Breast epithelium (tissue), 4 donors: Measurements from ENCODE around the gene CACNA2D3. TPM values are rescaled to one million over a fixed set of nuclear protein-coding genes. Genes with fewer than 3 reads are reported as not detected.

Experiments
- DNase-seq, 2 donors: peaks; one replicate each; pipeline ENCODE4 v3.0.0-alpha.2; 2019; ENCODE audit warnings: low spot score in 2 of 2
- H3K27ac ChIP-seq, 2 donors: fragments of 200-600 bp; sonication (generic) in 1 of 2; one replicate each; pipeline ENCODE4 v1.5.1; 2016 to 2019; ENCODE audit warnings: mild to moderate bottlenecking in 1 of 2
- H3K27me3 ChIP-seq, 2 donors: fragments of 200-600 bp; sonication (generic) in 1 of 2; one replicate each; pipeline versions ENCODE4 v1.5.1 to v1.6.0; 2017 to 2019; ENCODE audit warnings: control low read depth in 1 of 2, mild to moderate bottlenecking in 1 of 2
- H3K36me3 ChIP-seq: fragments of 200-600 bp; one replicate; pipeline ENCODE4 v1.5.1; 2019
- H3K4me1 ChIP-seq, 2 donors: fragments of 200-600 bp; sonication (generic); one replicate each; pipeline ENCODE4 v1.5.1; 2016 to 2019; ENCODE audit warnings: control low read depth in 1 of 2
- H3K4me3 ChIP-seq, 3 donors: fragments of 200-600 bp; sonication (generic); 1 replicate in 2 of 3; 2 replicates in 1 of 3; pipeline ENCODE4 v1.5.1; 2016 to 2019; ENCODE audit warnings: mild to moderate bottlenecking in 3 of 3, moderate library complexity in 2 of 3
- H3K9me3 ChIP-seq, 2 donors: fragments of 200-600 bp; sonication (generic) in 1 of 2; one replicate each; pipeline ENCODE4 v1.5.1; 2016 to 2019; ENCODE audit warnings: control low read depth in 1 of 2
- CTCF ChIP-seq, 3 donors: fragments of 450-650 bp; IDR thresholded peaks; one replicate each; pipeline ENCODE4 v1.5.1; 2016 to 2017; ENCODE audit warnings: antibody characterized with exemption in 3 of 3, mild to moderate bottlenecking in 3 of 3, moderate library complexity in 3 of 3
- POLR2A ChIP-seq: fragments of 450-650 bp; IDR thresholded peaks from one replicate; pipeline ENCODE4 v1.6.1; 2016; ENCODE audit warnings: antibody characterized with exemption, mild to moderate bottlenecking, moderate library complexity
- POLR2AphosphoS5 ChIP-seq, 3 donors: sonication (generic); formaldehyde crosslinking; IDR thresholded peaks; one replicate each; pipeline ENCODE4 v1.6.1; 2017; ENCODE audit warnings: antibody characterized with exemption in 3 of 3
- intact Hi-C: fragments of 100-400 bp; cut with DNase I; formaldehyde crosslinking; loops from one replicate; pipeline ENCODE4 v1.15.1; 2023; ENCODE audit warnings: low total_unique reads
- total RNA-seq, 3 donors: library from RNA; depleted of rRNA; stranded (reverse); fragments of >200 nt; gene quantifications; one replicate each; pipeline ENCODE4 v1.1.0, GENCODE V29; 2016

Gene CACNA2D3
- total RNA-seq, 3 donors from 2014 or later: 0.59 to 3.4 (median 2.3) TPM

- Histone ChIP-seq H3K4me3 (no peak overlapping the region), H3K9me3 (no peaks in the 10 kb centered on the region), H3K27me3 (peaks cover 0 to 4% of the 10 kb centered on the region in 2 donors), H3K4me1 (no peaks in the 10 kb centered on the region), H3K36me3 (no peaks in the 10 kb centered on the region), H3K27ac (no peak overlapping the region)
- TF ChIP-seq POLR2A (no peak), CTCF (IDR thresholded peaks at IDR 0.05) (no peak), POLR2AphosphoS5 (IDR thresholded peaks at IDR 0.05) (no peak)
- DNase-seq: no peak
- intact Hi-C loops: no loop called here
Measured at GRCh38 chr3:54173371-54173770, 51.0 kb downstream of the CACNA2D3 start.

GRCh38 chr3:54176106-54176505 is 53.8 kb downstream of the CACNA2D3 start:
- H3K27ac ChIP-seq: no peak overlapping the region
- no peaks in the 10 kb centered on the region for H3K9me3 ChIP-seq
- intact Hi-C loops: no loop called here
- TF ChIP-seq POLR2A (no peak), CTCF (IDR thresholded peaks at IDR 0.05) (no peak), POLR2AphosphoS5 (IDR thresholded peaks at IDR 0.05) (no peak)
- H3K36me3 ChIP-seq: no peaks in the 10 kb centered on the region
- H3K27me3 ChIP-seq: peaks cover 0 to 4% of the 10 kb centered on the region in 2 donors
- no peaks in the 10 kb centered on the region for H3K4me1 ChIP-seq
- H3K4me3 ChIP-seq: no peak overlapping the region
- DNase-seq: no peak

GRCh38 chr3:54177816-54178215 is 55.5 kb downstream of the CACNA2D3 start:
- intact Hi-C loops: no loop called here
- TF ChIP-seq POLR2A: no peak
- no peak for TF ChIP-seq POLR2AphosphoS5 (IDR thresholded peaks at IDR 0.05)
- no peak for TF ChIP-seq CTCF (IDR thresholded peaks at IDR 0.05)
- no peaks in the 10 kb centered on the region for H3K36me3 ChIP-seq
- no peak for DNase-seq
- H3K27me3 ChIP-seq: peaks cover 0 to 4% of the 10 kb centered on the region in 2 donors
- H3K4me1 ChIP-seq: no peaks in the 10 kb centered on the region
- H3K9me3 ChIP-seq: no peaks in the 10 kb centered on the region
- no peak overlapping the region for H3K27ac ChIP-seq
- no peak overlapping the region for H3K4me3 ChIP-seq

GRCh38 chr3:54178376-54178775 is 56.0 kb downstream of the CACNA2D3 start:
- no peaks in the 10 kb centered on the region for H3K4me1 ChIP-seq
- no peak overlapping the region for H3K4me3 ChIP-seq
- no peaks in the 10 kb centered on the region for H3K36me3 ChIP-seq
- no peak for TF ChIP-seq CTCF (IDR thresholded peaks at IDR 0.05)
- TF ChIP-seq POLR2AphosphoS5 (IDR thresholded peaks at IDR 0.05): no peak
- TF ChIP-seq POLR2A: no peak
- H3K27ac ChIP-seq: no peak overlapping the region
- no peak for DNase-seq
- H3K27me3 ChIP-seq: peaks cover 0 to 4% of the 10 kb centered on the region in 2 donors
- H3K9me3 ChIP-seq: no peaks in the 10 kb centered on the region
- intact Hi-C loops: no loop called here

- DNase-seq: no peak
- no peaks in the 10 kb centered on the region for H3K4me1 ChIP-seq
- no peak overlapping the region for H3K27ac ChIP-seq
- H3K4me3 ChIP-seq: no peak overlapping the region
- H3K36me3 ChIP-seq: no peaks in the 10 kb centered on the region
- TF ChIP-seq POLR2AphosphoS5 (IDR thresholded peaks at IDR 0.05) (no peak), POLR2A (no peak), CTCF (IDR thresholded peaks at IDR 0.05) (no peak)
- intact Hi-C loops: no loop called here
- H3K27me3 ChIP-seq: no peaks in the 10 kb centered on the region
- no peaks in the 10 kb centered on the region for H3K9me3 ChIP-seq
Measured at GRCh38 chr3:54180921-54181320, 58.6 kb downstream of the CACNA2D3 start.
